ENCODE results near the gene CREB3L1. TPM values are rescaled to one million over a fixed set of nuclear protein-coding genes. Genes with fewer than 3 reads are reported as not detected.

The CREB3L1 gene
- total and polyA plus RNA-seq, 2 of the 13 experiments (the other 11 are each of a cell fraction or from before 2014, with no cell fraction given), result not detected

DNA sequence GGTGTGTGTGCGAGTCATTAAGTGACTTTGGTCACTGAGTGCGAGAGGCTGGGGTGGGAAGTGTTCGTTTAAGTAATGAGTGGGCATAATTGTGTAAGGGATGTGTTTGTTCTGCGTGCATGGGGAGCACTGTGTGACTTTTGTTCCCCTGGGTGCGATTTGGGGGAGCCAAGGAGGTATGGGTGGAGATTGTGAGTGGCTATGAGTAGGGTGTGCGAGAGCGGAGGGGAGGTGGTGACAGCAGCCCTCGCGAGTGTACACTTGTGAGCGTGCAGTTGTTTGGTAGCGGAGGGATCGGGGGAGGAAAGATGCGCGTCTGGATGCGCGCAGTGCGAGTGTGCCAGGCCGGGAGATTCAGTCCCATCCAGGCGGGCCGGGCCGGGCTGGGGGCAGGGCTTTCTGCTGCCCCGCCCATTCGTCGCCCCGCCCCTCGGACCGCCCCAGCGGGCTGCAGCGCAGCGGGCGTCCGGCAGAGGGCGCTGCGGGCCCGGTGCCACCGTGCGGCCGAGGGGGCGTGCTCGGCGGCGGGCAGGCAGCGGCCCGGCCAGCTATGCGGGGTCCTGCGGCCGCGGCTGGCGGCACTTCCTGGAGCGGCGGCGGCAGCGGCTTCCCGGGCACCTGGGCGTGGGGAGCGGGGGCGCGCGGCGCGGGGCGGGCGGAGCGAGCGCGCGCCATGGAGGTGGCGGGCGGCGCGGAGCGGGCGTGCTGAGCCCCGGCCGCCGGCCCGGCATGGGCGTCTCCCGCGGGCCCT is 69.6 kb downstream of the CREB3L1 start, which contains the start of gene DGKZ (continued):
- no peak for TF ChIP-seq SYNCRIP (IDR thresholded peaks at IDR 0.05; ENCODE audit: insufficient read depth, low read depth, low read length)
- TF ChIP-seq, protein P1, sequence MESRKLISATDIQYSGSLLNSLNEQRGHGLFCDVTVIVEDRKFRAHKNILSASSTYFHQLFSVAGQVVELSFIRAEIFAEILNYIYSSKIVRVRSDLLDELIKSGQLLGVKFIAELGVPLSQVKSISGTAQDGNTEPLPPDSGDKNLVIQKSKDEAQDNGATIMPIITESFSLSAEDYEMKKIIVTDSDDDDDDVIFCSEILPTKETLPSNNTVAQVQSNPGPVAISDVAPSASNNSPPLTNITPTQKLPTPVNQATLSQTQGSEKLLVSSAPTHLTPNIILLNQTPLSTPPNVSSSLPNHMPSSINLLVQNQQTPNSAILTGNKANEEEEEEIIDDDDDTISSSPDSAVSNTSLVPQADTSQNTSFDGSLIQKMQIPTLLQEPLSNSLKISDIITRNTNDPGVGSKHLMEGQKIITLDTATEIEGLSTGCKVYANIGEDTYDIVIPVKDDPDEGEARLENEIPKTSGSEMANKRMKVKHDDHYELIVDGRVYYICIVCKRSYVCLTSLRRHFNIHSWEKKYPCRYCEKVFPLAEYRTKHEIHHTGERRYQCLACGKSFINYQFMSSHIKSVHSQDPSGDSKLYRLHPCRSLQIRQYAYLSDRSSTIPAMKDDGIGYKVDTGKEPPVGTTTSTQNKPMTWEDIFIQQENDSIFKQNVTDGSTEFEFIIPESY (CRISPR knock-in tag; IDR thresholded peaks at IDR 0.05), result no peak
- no peak for TF ChIP-seq TEAD2 (CRISPR knock-in tag; IDR thresholded peaks at IDR 0.05)
- TF ChIP-seq ZNF629 (CRISPR knock-in tag; conservative IDR thresholded peaks at IDR 0.05), result no peak
- TF ChIP-seq, protein P2, sequence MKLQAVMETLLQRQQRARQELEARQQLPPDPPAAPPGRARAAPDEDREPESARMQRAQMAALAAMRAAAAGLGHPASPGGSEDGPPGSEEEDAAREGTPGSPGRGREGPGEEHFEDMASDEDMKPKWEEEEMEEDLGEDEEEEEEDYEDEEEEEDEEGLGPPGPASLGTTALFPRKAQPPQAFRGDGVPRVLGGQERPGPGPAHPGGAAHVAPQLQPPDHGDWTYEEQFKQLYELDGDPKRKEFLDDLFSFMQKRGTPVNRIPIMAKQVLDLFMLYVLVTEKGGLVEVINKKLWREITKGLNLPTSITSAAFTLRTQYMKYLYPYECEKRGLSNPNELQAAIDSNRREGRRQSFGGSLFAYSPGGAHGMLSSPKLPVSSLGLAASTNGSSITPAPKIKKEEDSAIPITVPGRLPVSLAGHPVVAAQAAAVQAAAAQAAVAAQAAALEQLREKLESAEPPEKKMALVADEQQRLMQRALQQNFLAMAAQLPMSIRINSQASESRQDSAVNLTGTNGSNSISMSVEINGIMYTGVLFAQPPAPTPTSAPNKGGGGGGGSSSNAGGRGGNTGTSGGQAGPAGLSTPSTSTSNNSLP (IDR thresholded peaks at IDR 0.05; ENCODE audit: low read depth, low read length), result no peak
- TF ChIP-seq ZFP90 (CRISPR knock-in tag; IDR thresholded peaks at IDR 0.05; ENCODE audit: borderline replicate concordance), result no peak
- TF ChIP-seq YY1 (IDR thresholded peaks at IDR 0.05; ENCODE audit: insufficient read depth, insufficient replicate concordance, low read depth, low read length), result peak; percentile 54
- TF ChIP-seq MAZ (IDR thresholded peaks at IDR 0.05; ENCODE audit: borderline replicate concordance, low read depth, low read length), result 0 out of 2 replicates have a peak, but pooled peaks have one; percentile 31
- TF ChIP-seq MAZ (CRISPR knock-in tag; IDR thresholded peaks at IDR 0.05; ENCODE audit: low read depth), result peak; percentile 80
- TF ChIP-seq, protein P3, sequence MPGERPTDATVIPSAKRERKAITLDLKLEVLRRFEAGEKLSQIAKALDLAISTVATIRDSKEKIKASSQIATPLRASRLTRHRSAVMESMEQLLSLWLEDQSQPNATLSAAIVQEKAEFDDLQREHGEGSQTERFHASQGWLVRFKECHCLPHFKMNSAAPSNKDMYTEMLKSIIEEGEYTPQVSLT (CRISPR knock-in tag; IDR thresholded peaks at IDR 0.05; ENCODE audit: borderline replicate concordance, low read depth), result no peak
- no peak for TF ChIP-seq CC2D1A (CRISPR knock-in tag; IDR thresholded peaks at IDR 0.05)
- TF ChIP-seq, protein P4, sequence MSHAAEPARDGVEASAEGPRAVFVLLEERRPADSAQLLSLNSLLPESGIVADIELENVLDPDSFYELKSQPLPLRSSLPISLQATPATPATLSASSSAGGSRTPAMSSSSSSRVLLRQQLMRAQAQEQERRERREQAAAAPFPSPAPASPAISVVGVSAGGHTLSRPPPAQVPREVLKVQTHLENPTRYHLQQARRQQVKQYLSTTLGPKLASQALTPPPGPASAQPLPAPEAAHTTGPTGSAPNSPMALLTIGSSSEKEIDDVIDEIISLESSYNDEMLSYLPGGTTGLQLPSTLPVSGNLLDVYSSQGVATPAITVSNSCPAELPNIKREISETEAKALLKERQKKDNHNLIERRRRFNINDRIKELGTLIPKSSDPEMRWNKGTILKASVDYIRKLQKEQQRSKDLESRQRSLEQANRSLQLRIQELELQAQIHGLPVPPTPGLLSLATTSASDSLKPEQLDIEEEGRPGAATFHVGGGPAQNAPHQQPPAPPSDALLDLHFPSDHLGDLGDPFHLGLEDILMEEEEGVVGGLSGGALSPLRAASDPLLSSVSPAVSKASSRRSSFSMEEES (CRISPR knock-in tag; IDR thresholded peaks at IDR 0.05), result no peak
- TF ChIP-seq KLF16 (CRISPR knock-in tag; IDR thresholded peaks at IDR 0.05), result no peak
- TF ChIP-seq, protein P5, sequence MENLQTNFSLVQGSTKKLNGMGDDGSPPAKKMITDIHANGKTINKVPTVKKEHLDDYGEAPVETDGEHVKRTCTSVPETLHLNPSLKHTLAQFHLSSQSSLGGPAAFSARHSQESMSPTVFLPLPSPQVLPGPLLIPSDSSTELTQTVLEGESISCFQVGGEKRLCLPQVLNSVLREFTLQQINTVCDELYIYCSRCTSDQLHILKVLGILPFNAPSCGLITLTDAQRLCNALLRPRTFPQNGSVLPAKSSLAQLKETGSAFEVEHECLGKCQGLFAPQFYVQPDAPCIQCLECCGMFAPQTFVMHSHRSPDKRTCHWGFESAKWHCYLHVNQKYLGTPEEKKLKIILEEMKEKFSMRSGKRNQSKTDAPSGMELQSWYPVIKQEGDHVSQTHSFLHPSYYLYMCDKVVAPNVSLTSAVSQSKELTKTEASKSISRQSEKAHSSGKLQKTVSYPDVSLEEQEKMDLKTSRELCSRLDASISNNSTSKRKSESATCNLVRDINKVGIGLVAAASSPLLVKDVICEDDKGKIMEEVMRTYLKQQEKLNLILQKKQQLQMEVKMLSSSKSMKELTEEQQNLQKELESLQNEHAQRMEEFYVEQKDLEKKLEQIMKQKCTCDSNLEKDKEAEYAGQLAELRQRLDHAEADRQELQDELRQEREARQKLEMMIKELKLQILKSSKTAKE (CRISPR knock-in tag; IDR thresholded peaks at IDR 0.05; ENCODE audit: borderline replicate concordance), result no peak
- TF ChIP-seq ZNF558 (CRISPR knock-in tag; IDR thresholded peaks at IDR 0.05; ENCODE audit: borderline replicate concordance), result no peak
